ENCODE data around the gene MAGI1. TPM values are rescaled to one million over a fixed set of nuclear protein-coding genes. Genes with fewer than 3 reads are reported as not detected.

The MAGI1 gene
- total RNA-seq, 4 donors from 2014 or later = 7.6 to 42.9 (median 37.0) TPM

- H3K27me3 ChIP-seq = no peaks in the 10 kb centered on the region
- H3K36me3 ChIP-seq = no peaks in the 10 kb centered on the region
- no peak overlapping the region for H3K4me3 ChIP-seq
- intact Hi-C loops (cut with DNase I; ENCODE audit: low total_unique reads) = no loop called here
- no peaks in the 10 kb centered on the region for H3K9me3 ChIP-seq
- TF ChIP-seq CTCF (IDR thresholded peaks at IDR 0.05) (no peak), POLR2A (IDR thresholded peaks at IDR 0.05) (no peak)
- no peaks in the 10 kb centered on the region for H3K4me1 ChIP-seq
- H3K27ac ChIP-seq = no peak overlapping the region
- no peak for DNase-seq
Measured at GRCh38 chr3:65338571-65338970, 700.1 kb downstream of the MAGI1 start.

GRCh38 chr3:65335587-65335986 lies 703.1 kb downstream of the MAGI1 start:
- Histone ChIP-seq H3K4me1 (no peaks in the 10 kb centered on the region), H3K27me3 (no peaks in the 10 kb centered on the region), H3K9me3 (no peaks in the 10 kb centered on the region), H3K36me3 (no peaks in the 10 kb centered on the region), H3K4me3 (no peak overlapping the region), H3K27ac (no peak overlapping the region)
- no peak for DNase-seq
- TF ChIP-seq CTCF (IDR thresholded peaks at IDR 0.05) (no peak), POLR2A (IDR thresholded peaks at IDR 0.05) (no peak)
- intact Hi-C loops (cut with DNase I; ENCODE audit: low total_unique reads) = no loop called here

- TF ChIP-seq CTCF (IDR thresholded peaks at IDR 0.05) = no peak
- TF ChIP-seq POLR2A (IDR thresholded peaks at IDR 0.05) = no peak
Measured at GRCh38 chr3:65334045-65334665, 704.6 kb downstream of the MAGI1 start.

GRCh38 chr3:65331730-65332129 lies 707.0 kb downstream of the MAGI1 start:
- intact Hi-C loops (cut with DNase I; ENCODE audit: low total_unique reads) = no loop called here
- Histone ChIP-seq H3K4me1 (no peaks in the 10 kb centered on the region), H3K9me3 (no peaks in the 10 kb centered on the region), H3K36me3 (no peaks in the 10 kb centered on the region), H3K27me3 (no peaks in the 10 kb centered on the region), H3K4me3 (no peak overlapping the region), H3K27ac (no peak overlapping the region)
- TF ChIP-seq CTCF (IDR thresholded peaks at IDR 0.05) (no peak), POLR2A (IDR thresholded peaks at IDR 0.05) (no peak)
- no peak for DNase-seq

More at GRCh38 chr3:65334045-65334665, 704.6 kb downstream of the MAGI1 start:
- H3K36me3 ChIP-seq = no peaks in the 10 kb centered on the region
- intact Hi-C loops (cut with DNase I; ENCODE audit: low total_unique reads) = no loop called here
- H3K27ac ChIP-seq = no peak overlapping the region
- DNase-seq = peak in 1 of 2 donors; percentile 26
- no peaks in the 10 kb centered on the region for H3K27me3 ChIP-seq
- H3K4me3 ChIP-seq = no peak overlapping the region
- H3K4me1 ChIP-seq = no peaks in the 10 kb centered on the region
- no peaks in the 10 kb centered on the region for H3K9me3 ChIP-seq

- intact Hi-C loops (cut with DNase I; ENCODE audit: low total_unique reads) = no loop called here
- Histone ChIP-seq H3K27me3 (no peaks in the 10 kb centered on the region), H3K9me3 (no peaks in the 10 kb centered on the region), H3K4me3 (no peak overlapping the region), H3K27ac (no peak overlapping the region), H3K36me3 (no peaks in the 10 kb centered on the region), H3K4me1 (no peaks in the 10 kb centered on the region)
- DNase-seq = no peak
- TF ChIP-seq POLR2A (IDR thresholded peaks at IDR 0.05) (no peak), CTCF (IDR thresholded peaks at IDR 0.05) (no peak)
Measured at GRCh38 chr3:65330072-65330471, 708.6 kb downstream of the MAGI1 start.

Data from uterus (tissue), 4 donors.